GM19239 (cell line): ENCODE measurements around the gene CTNNBL1.

Experiments used
- DNase-seq: peaks from one replicate; pipeline ENCODE4 v3.0.0; 2011; ENCODE audit warnings: low spot score; ENCODE audit not compliant: insufficient read length
- FAIRE-seq: peaks from 2 replicates; lab custom pipeline; 2011; peaks lifted over from hg19 to GRCh38; lab: Jason Lieb, UNC

The CTNNBL1 gene

DNA sequence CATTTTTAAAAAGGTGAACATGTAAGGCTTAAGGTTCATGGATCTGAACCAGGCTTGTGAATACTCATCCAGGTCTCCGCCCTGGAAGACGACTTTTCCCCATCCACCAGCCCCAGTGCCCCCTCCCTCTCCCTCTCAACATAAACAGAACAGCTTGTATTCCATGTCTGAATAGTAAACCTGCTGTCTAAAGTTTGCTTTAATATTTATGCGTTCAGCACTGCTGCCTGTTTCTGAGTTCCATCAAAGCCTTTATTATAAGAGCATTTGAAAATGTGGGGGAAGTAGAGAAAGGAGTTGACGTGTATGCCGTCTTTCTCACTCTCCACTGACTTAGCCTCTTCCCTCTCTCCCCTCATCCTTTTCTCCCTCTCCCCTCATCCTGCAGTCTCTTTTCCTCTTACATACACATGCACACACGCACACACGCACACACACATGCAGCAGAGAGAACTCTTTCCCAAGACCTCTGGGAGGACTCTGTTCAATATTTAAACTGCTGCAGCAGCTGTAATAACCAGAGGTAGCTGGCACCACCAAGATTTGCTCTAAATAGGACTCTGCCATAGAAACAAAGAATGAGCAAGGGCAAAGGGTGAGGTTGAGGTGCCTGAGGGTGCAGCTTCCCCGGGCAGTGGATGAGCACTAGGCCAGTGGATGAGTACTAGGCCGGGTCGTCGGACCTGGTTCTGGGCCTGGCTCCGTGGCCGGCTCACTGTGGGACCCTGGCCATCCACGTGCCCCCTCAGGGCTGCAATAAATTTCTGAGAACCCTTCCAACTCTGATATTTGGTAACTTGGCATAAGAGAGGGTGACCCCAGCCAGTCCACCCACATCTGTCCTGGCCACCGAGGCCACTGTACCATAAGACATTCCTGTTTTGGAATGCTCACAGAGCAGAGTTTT is 173.7 kb downstream of the CTNNBL1 start:
- FAIRE-seq (no peak), DNase-seq (no peak)

DNA sequence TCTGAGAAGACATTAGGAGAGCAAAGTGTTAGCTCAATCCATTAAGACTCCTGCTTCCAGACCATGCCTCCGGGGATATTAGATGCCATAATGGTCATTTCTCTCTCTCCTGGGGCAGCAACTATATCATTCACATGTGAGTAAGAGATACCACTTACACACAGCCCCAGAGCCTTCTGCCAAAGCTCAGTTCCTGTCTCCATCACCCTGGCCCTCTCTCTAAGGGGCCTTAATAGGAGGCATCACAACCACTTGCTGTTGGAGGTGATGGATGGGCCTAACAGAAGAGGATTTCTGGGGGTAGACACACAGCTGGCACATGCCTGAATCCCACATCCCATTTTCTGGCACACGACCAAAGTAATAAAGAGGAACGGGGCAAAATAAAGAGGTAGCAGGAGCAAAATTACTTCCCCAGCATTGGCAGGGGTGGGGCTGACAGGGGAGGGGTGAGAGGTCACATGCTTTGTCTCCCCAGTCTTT is 175.1 kb downstream of the CTNNBL1 start:
- FAIRE-seq (no peak), DNase-seq (no peak)

DNA sequence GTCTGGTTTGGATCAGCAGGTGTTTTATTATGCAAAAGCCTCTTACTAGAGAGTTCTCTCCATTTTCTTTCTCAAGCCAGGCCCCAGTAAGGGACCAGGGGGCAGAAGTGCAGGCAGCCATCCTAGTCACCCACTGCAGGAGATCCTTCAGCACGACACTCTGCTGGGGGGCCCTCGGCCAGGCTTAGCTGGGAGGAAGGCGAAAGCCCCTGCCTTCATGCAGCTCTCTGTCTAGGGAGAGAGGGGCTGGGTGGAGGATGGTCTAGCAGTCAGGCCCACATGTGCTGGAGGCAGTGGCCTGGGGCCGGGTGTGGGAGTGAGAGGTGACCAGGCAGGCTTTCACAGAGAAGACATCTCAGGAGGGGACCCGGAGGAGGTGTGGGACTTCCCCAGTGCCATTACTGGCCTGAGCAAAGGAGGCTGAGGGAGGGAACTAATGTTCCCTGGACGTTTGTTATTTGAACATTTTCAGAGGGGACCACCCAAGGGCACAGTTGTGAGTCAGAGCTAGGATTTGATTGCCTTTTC is 175.6 kb downstream of the CTNNBL1 start:
- FAIRE-seq (no peak), DNase-seq (no peak)

DNA sequence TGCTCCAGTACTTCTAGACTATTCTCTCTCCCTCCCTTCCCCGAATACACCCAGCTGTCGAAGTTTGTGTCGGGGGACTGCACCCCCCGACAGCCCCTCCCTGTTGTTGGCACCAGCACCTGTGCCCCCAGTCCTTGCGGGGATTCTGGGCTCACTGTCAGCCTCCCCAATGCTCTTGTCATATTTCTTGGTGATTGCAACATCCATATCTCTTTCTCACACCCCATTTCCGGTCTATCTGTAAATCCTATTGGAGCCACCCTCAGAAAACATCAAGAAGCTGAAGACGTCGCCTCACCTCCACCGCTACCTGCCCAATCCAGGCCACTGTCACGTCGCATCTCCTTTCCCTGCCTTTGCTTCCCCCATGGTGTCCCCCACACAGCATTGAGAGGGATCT is 176.5 kb downstream of the CTNNBL1 start:
- no peak for DNase-seq
- FAIRE-seq: no peak

DNA sequence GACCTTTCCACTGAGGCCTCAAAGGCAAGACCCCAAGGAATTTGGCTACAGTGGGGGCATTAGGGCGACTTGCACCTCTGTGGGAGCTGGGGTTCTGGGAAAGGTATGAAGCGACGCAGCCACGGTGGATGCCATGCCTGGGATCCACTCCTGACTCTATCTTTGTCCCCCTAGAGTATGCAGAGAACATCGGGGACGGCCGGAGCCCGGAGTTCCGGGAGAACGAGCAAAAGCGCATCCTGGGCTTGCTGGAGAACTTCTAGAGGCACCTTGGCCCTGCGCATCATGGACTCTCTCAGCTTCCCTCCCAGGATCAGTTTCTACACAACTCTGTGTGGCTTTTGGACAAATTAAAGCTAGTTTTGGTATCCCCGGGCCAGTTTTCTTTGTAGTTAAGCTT is 177.9 kb downstream of the CTNNBL1 start:
- FAIRE-seq (no peak), DNase-seq (no peak)

DNA sequence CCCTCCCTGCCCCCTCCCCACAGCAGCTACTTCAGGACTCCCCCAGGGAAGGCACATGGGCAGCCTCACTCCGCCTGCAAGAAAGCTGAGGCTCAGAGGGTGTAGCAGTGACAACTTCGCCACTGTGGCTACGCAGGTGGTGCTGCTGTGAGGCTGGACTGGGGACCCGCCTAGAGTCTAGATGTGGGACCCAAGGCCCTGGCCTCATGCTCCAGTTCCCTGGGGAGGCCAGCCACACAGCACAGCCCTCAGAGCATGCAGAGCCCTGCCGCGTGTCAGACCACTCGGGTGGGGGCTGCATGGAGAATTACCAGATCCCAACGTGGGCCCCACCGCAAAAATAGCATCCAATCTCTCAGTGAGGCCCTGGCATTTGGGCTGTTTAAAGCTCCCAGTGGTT is 178.3 kb downstream of the CTNNBL1 start:
- no peak for FAIRE-seq
- no peak for DNase-seq

DNA sequence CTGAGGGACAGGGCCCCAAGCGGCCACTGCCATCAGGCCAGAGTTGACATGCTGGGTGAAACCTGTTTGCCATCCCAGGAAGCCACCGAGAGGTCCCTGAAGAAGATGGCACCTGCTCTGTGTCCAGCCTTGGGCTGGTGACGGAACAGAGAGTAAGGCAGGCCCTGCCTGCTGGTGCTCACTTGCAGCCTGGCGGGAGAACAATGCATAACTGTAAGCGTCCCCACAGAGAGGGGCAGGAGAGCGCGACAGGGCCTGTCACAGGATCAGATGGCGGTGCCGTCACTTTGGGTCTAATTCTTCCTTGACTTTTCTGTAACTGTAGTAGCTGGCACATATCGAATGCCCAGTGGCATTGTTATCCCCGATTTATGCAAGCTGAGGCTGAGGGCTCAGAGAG is 180.1 kb downstream of the CTNNBL1 start:
- no peak for DNase-seq
- no peak for FAIRE-seq

DNA sequence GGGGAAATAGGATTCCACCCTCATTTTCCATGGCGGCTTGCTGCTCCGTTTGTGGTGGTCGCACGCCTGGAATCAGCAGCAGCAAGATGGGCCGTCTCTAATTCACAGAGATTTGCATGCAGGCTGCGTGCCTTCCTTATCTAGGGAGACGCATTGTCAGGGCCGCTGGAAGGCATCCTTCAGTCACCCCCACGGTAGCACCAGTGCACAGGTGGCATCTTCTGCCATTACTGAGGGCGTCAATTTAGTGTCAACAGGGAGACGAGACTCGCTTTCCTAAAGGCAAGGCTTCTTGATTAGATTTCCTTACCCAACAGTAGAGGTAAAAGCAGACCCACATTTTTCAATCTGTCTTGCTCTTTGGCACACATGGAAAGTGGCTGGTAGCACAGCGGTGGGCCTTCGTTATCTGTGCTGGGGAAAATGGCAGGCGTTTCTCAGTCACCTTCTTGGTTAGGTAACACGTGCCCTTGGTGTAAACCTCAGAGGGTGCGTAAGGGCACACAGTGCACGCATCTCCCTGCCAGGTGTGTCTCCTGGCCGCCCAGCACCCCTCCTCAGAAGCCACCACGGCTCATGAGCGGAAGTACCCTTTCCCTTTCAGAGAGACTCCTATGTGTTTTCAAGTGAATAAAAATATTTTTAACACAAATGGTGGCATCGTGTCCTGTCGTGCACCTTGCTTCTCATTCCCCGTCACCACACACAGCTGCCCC is 181.8 kb downstream of the CTNNBL1 start:
- FAIRE-seq: no peak
- DNase-seq: no peak

DNA sequence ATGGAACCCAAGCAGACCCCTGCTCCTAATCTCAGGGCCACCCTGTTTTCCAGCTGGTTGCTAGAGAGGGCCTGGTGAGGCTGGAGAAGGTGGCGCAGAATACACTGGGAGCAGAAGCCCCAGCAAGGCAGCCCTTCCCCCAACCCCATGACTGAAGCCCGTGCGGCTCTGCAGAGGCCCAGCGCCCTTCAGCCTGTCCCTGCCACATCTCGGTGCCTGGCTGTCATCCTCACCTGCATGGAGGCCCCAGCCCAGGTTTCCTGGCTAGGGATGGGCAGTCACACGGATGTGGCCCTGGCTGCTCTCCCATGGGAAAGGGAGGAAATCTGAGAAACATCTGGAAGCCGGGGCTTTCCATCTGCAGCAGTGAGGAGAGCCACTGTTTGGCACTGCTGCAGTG is 183.0 kb downstream of the CTNNBL1 start:
- FAIRE-seq (no peak), DNase-seq (no peak)

DNA sequence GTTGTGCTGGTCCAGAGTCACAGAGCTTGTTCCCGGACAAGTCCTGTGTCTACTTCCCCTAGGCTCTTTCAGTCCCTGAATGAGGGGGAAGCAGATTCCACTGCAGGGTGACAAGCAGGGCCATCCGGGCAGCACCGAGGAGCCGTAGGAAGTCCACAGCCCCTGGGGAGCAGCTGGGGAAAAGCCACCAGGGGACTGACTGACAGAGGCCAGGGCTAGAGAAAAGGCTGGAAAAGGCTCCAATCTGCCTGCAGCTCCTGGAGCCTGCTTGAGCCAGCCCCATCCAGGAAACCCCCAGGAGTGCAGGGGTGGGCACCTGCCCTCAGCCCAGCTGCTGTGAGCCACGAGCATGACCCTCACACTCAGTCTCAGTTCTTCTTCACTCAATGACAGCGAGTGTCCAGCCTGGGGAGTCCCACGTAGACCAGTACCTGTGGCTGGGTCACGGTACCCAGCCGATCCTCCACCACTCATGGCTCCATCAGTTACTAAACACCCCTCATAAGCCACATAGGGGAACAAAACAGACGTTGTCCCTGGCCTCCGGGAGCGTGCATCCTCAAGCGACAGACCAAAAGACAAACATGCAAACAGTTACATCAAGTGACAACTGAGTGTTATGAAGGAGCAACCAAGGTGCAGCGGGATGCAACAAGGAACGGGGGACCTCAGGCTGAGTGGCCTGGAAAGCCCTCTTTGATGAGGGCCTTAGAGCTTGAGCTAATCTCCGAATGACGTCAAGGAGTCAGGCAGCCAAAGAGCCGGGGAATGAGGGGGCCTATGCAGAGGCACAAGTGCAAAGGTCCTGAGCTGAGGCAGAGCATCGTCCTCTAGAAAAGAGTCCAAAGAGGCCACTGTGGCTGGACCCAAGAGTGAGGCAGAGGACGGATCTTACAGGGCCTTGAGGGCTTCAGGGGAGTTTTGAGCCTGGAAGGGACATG is 184.3 kb downstream of the CTNNBL1 start:
- DNase-seq: no peak
- FAIRE-seq: no peak

DNA sequence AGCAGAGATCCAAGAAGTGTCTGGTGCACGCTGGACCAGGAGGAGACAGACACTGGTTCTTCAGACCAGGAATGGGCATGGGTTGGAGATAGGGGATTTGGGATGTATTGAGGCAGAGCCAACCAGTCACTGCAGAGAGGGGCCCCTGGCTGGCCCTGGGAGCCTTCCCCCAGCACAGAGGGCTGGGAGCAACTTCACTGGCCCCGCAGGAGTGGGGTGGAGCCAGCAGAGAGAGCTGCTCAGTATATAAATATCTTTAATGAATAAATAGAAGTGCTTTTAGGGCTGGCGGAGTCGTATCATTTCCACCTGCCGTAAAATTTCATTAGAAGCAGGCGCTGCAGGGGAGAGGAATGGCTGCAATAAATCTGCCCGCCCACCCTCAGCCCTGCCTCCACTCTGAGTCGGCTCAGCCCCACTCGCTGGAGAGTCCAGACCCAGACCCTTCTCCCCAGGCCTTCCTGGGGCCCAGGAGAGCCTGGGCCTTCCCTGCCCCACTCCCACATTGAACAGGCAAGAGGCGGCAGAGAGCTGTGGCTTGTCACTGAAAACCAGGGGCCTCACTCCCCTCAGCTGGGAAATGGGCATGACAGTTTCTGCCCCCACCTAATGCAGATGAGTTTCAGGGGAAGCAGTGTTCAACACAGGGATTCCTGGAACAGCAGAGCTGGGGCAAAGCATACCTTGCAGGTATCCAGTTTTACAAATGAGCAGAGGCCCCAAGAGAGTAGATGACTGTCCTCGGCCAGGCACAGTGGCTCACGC is 185.2 kb downstream of the CTNNBL1 start:
- FAIRE-seq (no peak), DNase-seq (no peak)

DNA sequence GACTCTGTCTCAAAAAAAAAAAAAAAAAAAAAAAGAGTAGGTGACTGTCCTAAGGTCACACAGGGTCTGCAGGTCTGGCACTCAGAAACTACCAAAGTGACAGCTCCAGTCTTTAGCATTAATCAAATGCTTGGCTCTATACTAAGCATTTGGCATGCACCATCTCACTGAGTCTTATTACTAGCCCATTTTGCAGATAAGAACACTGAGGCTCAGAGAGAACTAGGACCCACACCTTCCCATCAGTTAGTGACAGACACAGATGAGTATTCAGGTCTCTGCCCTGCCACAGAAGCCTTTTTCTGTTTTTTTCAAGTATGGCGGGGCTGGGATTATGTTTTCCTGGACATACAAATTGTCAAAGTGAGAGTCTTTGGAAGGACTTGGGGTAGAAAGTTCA is 186.0 kb downstream of the CTNNBL1 start:
- DNase-seq: no peak
- FAIRE-seq: no peak

DNA sequence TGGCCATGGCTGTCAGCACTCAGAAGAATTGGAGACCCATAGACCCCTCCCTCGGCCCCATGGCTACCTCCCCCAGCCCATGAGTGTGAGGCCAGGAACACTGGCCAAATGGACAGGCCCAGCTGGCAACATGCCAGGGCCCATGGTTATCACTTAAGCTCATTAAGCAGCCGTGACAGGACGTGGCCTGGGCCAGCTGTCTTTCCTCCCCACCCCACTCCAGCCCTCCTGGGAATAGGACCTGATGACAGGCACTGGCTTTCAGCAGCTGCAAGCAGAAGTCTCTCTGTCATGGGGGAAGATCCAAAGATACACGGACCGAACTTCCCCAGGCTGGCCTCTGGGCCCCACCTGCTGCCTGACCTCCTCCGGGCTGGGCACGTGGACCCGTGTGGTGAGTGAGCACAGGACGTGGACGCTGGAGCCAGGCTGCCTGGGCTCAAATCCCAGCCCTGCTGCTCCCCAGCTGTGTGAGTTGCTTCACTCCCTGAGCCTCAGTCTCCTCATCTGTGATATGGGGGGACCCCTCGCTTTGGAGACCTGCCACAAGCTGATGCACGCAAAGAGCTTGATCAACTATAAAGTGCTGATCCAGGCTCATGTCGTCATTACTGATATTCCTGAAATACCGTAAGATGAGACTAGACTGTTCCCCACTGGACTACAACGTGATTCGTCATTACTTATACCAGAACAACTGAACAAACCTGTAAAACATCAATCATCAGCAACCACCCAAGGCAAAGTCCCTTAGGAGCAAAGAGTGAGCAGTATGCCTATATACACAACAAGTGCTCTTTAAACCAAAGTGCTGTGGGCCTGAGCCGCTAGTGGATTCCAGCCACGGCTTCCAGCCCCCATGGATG is 187.1 kb downstream of the CTNNBL1 start:
- no peak for FAIRE-seq
- no peak for DNase-seq

DNA sequence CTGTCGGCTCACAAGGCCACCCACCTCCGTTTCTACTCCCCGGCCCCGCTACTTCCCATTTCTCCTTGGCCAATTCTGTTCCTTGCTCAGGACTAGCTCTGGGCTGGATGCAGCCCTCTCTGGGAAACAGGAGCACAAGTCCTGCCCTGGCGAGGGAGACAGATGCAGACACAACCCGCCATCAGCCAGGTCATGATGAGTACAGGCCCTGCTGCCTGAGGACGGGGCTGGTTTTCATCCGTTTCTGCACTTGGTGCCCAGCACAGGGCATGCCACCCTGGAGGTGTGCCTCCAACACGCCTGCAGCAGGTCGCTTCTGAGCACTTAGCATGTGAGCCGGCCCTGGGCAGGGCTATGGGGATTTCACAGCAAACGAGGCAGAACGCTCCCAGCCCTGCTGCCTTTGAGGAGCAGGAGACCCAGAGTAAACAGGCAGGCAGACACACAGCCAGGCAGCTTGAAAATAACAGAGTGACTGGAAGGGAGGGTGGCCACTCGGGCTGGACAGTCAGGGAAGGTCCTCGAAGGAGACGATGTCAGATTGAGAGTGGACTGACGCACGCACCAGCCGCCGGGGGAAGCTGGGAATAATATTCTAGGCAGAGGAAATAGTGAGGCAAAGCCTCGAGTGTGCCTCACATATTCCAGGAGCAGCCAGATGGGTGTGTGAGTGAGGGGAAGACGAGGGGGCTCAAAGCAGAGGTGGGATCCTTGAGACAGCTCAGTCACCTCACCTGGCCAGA is 187.9 kb downstream of the CTNNBL1 start:
- FAIRE-seq: no peak

DNA sequence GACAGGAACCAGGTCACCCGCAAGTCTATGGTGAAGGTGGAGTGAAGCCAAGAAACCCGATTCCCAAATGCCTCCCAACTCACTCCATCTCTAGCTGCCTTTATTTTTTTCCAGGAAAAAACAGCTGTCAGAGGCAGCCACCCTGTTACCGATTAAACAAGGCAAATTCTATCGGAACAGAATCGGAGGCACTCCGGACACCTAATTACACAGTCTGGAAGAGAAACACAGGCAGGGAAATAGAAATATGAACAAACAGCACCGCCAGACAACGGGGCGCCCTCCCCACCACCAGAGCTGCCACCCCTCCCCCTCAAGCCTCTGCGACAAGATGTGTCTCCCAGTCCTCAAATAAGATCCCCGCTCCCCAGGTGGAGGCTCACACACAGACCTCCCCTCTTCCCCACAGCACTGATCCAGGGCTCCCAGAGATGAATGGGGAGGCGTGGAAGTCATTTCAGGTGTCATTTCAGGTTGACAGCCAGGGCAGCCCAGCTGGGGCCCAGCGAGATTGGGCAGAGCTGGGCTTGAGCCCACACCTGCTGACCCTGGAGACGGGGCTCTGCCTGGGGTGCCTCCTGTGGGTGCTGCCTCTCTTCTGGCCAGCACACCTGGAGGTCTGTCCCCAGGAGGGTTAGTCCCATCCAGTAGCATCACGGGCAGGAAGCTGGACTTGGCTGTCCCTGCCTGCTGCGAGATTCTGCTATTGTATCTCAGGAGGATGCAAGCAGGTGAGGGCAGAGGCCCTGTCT is 189.3 kb downstream of the CTNNBL1 start:
- DNase-seq (no peak), FAIRE-seq (no peak)

More for the DNA sequence above, 187.9 kb downstream of the CTNNBL1 start:
- DNase-seq: no peak

DNA sequence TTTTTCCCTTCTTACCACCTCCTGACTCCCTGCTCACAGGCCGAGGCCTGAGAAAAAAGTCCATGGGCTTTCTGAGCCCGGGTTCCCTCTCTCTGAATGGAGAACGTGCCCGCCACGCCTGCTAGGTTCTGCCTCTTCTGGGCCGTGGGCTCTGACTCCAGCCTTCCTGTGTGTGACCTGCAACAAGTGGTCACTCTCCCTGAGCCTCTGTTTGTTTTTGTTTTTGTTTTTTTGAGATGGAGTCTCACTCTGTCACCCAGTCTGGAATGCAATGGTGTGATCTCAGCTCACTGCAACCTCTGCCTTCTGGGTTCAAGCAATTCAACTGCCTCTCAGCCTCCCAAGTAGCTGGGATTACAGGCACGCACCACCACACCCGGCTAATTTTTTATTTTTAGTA is 191.2 kb downstream of the CTNNBL1 start:
- FAIRE-seq: no peak

More for the DNA sequence above, 191.2 kb downstream of the CTNNBL1 start:
- DNase-seq: no peak
